Measurements from ENCODE around the gene SSR3. TPM values are rescaled to one million over a fixed set of nuclear protein-coding genes. Genes with fewer than 3 reads are reported as not detected.

The SSR3 gene
- total RNA-seq, 1 donor from 2014 or later = 120 TPM

DNA sequence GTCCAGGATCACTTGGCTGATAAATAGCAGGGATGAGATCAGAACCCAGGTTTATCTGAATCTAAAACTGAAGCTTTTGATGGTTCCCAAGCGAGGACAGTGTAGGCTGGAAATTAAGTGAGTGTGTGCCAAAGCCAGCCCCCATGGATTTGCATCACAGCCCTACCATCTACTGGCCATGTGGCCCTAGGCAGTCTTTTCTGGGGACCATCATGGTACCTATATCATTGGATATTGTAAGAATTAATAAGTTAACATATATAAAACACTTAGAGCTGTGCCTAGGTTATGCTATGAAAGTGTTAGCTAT lies 32.8 kb upstream of the SSR3 start:
- no peaks in the 10 kb centered on the region for H3K27me3 Mint-ChIP-seq (ENCODE audit: low read depth)
- TF ChIP-seq, protein P1, sequence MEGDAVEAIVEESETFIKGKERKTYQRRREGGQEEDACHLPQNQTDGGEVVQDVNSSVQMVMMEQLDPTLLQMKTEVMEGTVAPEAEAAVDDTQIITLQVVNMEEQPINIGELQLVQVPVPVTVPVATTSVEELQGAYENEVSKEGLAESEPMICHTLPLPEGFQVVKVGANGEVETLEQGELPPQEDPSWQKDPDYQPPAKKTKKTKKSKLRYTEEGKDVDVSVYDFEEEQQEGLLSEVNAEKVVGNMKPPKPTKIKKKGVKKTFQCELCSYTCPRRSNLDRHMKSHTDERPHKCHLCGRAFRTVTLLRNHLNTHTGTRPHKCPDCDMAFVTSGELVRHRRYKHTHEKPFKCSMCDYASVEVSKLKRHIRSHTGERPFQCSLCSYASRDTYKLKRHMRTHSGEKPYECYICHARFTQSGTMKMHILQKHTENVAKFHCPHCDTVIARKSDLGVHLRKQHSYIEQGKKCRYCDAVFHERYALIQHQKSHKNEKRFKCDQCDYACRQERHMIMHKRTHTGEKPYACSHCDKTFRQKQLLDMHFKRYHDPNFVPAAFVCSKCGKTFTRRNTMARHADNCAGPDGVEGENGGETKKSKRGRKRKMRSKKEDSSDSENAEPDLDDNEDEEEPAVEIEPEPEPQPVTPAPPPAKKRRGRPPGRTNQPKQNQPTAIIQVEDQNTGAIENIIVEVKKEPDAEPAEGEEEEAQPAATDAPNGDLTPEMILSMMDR (IDR thresholded peaks at IDR 0.05; ENCODE audit: unreplicated experiment) = no peak

DNA sequence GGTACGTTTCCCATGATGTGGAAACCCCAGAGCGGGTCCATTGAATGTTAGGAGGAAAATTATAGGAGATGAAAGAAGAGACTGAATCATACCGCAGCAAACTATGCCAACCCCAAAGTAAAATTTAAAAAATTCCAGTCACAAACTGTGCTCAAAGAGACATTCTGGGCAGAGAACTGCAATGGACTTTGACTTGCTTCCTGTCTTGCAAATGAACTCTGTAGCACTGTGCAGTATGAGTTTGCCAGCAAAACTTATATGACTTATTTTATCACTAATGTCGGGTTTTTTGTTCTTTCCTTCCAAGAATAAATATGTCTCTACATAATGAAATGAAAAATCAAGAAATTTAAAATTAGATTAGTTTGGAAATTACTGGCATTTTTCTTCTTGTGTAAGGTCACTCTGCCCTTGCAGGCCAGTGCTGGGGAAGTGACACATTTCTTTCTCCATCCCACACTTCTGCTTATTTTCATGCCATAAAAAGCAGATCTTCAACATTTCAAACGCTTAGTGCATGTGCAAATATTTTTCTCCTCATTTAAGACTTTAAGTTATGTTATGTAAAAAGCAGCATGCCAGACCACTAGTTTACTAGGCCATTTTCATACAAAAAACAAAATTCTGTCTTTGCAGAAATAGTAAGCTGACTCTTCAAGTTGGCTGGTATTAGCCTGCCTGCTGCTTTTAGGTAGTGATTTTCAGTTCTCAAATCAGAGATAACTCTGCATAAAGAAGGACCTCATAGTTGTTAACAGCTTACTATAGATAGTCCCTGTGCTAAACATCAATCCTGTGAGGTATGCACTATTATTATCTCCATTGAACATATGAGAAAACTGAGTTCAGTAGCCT lies 32.2 kb upstream of the SSR3 start:
- Mint-ChIP-seq H3K27me3 (ENCODE audit: low read depth) (no peaks in the 10 kb centered on the region), H3K36me3 (no peaks in the 10 kb centered on the region), H3K9me3 (peaks cover 4% of the 10 kb centered on the region), H3K27ac (no peak overlapping the region), H3K4me3 (no peak overlapping the region), H3K4me1 (peaks cover 2% of the 10 kb centered on the region)
- no peak for DNase-seq (ENCODE audit: low spot score in 2 of 2, unreplicated experiment in 2 of 2)
- TF ChIP-seq, protein P1 (IDR thresholded peaks at IDR 0.05; ENCODE audit: unreplicated experiment) = no peak

More for the DNA sequence above, 32.8 kb upstream of the SSR3 start:
- no peak for DNase-seq (ENCODE audit: low spot score in 2 of 2, unreplicated experiment in 2 of 2)
- Mint-ChIP-seq H3K27ac (no peak overlapping the region), H3K36me3 (no peaks in the 10 kb centered on the region), H3K4me1 (peaks cover 2% of the 10 kb centered on the region), H3K4me3 (no peak overlapping the region), H3K9me3 (peaks cover 4% of the 10 kb centered on the region)

DNA sequence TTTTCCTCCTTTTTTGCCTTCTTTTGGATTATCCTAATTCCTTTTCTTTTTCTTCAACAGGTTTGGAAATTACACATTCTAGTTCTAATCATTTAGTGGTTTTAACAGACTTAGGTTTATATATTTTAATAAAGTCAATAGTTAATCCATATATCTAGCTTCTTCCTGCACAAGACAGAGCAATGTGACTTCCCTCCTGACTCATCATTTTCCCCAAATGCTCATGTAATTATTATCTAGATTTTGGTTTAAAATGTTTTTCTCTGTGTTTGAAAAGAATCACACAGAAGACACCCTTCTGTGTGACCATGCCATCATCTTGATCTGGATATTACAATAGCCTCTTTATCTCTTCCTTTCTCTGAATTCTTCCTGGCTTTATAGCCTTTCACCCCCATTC lies 28.6 kb upstream of the SSR3 start:
- no peak overlapping the region for H3K4me3 Mint-ChIP-seq
- peaks cover 2% of the 10 kb centered on the region for H3K4me1 Mint-ChIP-seq
- H3K9me3 Mint-ChIP-seq = no peaks in the 10 kb centered on the region
- no peak overlapping the region for H3K27ac Mint-ChIP-seq
- DNase-seq (ENCODE audit: low spot score in 2 of 2, unreplicated experiment in 2 of 2) = no peak
- no peaks in the 10 kb centered on the region for H3K27me3 Mint-ChIP-seq (ENCODE audit: low read depth)
- no peaks in the 10 kb centered on the region for H3K36me3 Mint-ChIP-seq
- TF ChIP-seq, protein P1 (IDR thresholded peaks at IDR 0.05; ENCODE audit: unreplicated experiment) = no peak

DNA sequence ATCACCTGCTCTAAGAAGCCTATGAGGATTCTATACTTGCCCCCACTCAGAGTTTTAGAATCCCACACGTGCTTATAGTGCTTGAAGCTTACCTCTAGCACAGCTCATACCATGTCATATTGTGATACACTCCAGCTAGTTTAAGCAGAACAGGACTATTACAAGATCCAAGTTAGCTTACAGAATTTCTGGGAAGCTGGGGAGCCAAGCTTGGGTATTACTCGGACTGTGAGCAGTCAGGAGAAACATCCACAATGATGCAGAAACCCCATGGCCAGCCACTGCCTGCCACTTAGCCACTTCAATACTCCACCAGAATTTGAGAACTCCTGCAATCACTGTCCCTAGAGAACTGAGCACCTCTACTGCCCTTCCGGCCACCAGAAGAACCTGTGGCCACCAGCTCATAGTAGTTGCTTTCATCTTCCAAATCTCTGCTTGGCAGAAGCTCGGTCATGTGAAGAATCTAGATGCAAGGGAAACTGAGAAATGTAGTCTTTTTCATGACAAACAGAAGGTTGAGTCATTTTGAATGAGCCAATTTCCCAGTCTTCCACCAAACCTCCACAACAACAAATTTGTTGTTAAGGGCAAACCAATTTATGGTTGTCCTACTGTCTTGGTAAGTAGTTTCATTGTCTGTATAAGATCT lies 27.7 kb upstream of the SSR3 start:
- no peaks in the 10 kb centered on the region for H3K9me3 Mint-ChIP-seq
- no peak overlapping the region for H3K27ac Mint-ChIP-seq
- no peaks in the 10 kb centered on the region for H3K36me3 Mint-ChIP-seq
- DNase-seq (ENCODE audit: low spot score in 2 of 2, unreplicated experiment in 2 of 2) = no peak
- TF ChIP-seq, protein P1 (IDR thresholded peaks at IDR 0.05; ENCODE audit: unreplicated experiment) = no peak
- H3K4me1 Mint-ChIP-seq = peaks cover 2% of the 10 kb centered on the region
- no peaks in the 10 kb centered on the region for H3K27me3 Mint-ChIP-seq (ENCODE audit: low read depth)
- no peak overlapping the region for H3K4me3 Mint-ChIP-seq

DNA sequence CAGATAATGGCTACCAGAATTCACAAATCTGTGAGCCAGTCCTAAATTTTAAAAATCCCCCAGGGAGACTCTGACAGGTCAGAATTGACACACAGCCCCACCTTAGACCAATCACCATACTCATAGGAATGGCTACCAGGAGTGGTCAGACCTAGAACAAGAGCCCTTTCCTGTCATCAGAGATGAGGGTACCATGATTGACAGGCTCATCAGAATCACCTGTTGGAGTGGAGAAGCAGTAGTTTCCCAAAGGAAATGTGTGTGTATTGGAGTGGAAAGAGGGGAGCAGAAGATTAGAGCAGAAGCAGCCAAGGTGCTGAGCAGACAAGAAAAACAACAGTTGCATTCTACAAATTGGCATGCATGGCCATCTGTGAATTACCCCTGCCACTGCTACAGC lies 27.0 kb upstream of the SSR3 start:
- H3K27ac Mint-ChIP-seq = no peak overlapping the region
- H3K9me3 Mint-ChIP-seq = no peaks in the 10 kb centered on the region
- H3K4me1 Mint-ChIP-seq = no peaks in the 10 kb centered on the region
- no peak for DNase-seq (ENCODE audit: low spot score in 2 of 2, unreplicated experiment in 2 of 2)
- no peak overlapping the region for H3K4me3 Mint-ChIP-seq
- TF ChIP-seq, protein P1 (IDR thresholded peaks at IDR 0.05; ENCODE audit: unreplicated experiment) = no peak
- no peaks in the 10 kb centered on the region for H3K27me3 Mint-ChIP-seq (ENCODE audit: low read depth)
- no peaks in the 10 kb centered on the region for H3K36me3 Mint-ChIP-seq
